NB4 (cell line): ENCODE results near the gene PSD.

Source experiments
- CTCF ChIP-seq: IDR thresholded peaks from one replicate; pipeline ENCODE4 v1.5.1; 2012; ENCODE audit warnings: low read depth, low read length
- MYC ChIP-seq: IDR thresholded peaks from 2 replicates; pipeline ENCODE4 v1.6.1; 2011; ENCODE audit warnings: low read depth, low read length
- POLR2A ChIP-seq: IDR thresholded peaks from 2 replicates; pipeline ENCODE4 v1.6.1; 2011; ENCODE audit warnings: mild to moderate bottlenecking; ENCODE audit not compliant: insufficient read length; ENCODE audit errors: extremely low read depth

DNA sequence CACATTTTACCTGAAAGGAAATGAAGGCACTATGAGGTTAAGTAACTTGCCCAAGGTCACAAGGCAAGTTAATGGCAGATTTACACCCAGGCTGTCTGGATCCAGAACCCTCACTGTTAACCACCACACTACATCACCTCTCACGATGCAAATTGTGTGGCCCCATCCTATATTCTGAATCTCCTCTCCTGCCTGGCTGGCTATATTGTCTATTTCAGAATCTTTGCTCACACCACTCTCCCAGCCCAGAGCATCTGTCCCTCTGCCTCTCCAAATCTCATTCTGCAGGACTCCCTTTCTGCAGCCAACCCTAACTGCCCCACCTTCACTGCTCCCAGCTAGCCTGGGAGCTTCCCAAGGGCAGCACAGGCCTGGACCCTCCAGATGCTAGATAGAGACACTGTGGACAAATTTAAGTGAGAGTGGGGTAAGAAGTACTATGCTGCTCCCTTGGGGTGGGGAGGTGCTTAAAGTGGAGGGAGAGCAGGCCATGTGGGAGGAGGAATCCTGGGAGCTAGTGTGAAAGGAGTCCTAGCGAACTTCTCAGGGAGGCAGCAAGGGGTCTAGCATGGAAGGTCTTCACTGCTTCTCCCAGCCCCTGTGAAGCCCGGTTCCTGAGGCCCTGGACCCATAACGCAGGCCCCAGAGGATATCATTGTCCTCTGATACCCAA lies 13.0 kb upstream of the PSD start:
- TF ChIP-seq CTCF (no peak), MYC (no peak), POLR2A (no peak)
